GM12865 (cell line): ENCODE measurements around the gene SIK2.

Source experiments
- DNase-seq: peaks from one replicate; pipeline ENCODE4 v3.0.0; 2010; ENCODE audit warnings: low read depth
- H3K4me3 ChIP-seq: 2 replicates; pipeline ENCODE4 v1.5.1; 2011; ENCODE audit warnings: mild to moderate bottlenecking, low read depth, low read length, control low read depth
- TF ChIP-seq, protein P1 (sequence below): IDR thresholded peaks from 2 replicates; pipeline ENCODE4 v1.5.1; 2011; ENCODE audit warnings: low read length, control low read depth, low read depth, inconsistent platforms; ENCODE audit not compliant: insufficient read depth; ENCODE audit errors: missing control alignments

The SIK2 gene

DNA sequence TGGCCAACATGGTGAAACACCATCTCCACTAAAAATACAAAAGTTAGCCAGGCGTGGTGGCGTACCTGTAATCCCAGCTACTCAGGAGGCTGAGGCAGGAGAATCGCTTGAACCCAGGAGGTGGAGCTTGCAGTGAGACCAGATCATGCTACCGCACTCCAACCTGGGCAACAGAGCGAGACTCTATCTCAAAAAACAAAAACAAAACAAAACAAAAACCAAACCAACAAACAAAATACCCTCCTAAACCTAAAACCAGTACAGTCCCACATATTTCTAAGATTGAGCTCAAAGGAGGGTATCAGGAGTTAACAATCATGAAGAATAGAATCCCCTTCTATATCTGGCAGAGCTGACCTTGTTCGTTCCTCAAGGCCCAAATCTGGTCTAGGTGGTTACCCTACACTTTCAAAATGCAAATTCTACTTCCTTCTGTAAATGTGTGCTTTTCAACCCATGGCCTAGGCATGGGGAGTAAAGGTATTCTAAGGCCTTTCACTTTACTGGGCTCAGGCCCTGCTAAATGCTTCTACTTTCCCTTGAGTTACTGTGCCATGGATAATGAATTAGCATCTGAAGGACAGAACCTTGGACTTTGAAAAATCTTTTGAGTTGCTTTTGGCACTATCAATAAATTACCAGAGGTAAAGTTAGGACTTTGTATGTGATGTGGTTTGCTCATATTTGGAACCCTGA is 174.3 kb downstream of the SIK2 start:
- DNase-seq = peak; percentile 83
- peak overlapping the region; percentile 29; the same call in 1 of the 2 replicates for H3K4me3 ChIP-seq
- TF ChIP-seq, protein P1, sequence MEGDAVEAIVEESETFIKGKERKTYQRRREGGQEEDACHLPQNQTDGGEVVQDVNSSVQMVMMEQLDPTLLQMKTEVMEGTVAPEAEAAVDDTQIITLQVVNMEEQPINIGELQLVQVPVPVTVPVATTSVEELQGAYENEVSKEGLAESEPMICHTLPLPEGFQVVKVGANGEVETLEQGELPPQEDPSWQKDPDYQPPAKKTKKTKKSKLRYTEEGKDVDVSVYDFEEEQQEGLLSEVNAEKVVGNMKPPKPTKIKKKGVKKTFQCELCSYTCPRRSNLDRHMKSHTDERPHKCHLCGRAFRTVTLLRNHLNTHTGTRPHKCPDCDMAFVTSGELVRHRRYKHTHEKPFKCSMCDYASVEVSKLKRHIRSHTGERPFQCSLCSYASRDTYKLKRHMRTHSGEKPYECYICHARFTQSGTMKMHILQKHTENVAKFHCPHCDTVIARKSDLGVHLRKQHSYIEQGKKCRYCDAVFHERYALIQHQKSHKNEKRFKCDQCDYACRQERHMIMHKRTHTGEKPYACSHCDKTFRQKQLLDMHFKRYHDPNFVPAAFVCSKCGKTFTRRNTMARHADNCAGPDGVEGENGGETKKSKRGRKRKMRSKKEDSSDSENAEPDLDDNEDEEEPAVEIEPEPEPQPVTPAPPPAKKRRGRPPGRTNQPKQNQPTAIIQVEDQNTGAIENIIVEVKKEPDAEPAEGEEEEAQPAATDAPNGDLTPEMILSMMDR = no peak

DNA sequence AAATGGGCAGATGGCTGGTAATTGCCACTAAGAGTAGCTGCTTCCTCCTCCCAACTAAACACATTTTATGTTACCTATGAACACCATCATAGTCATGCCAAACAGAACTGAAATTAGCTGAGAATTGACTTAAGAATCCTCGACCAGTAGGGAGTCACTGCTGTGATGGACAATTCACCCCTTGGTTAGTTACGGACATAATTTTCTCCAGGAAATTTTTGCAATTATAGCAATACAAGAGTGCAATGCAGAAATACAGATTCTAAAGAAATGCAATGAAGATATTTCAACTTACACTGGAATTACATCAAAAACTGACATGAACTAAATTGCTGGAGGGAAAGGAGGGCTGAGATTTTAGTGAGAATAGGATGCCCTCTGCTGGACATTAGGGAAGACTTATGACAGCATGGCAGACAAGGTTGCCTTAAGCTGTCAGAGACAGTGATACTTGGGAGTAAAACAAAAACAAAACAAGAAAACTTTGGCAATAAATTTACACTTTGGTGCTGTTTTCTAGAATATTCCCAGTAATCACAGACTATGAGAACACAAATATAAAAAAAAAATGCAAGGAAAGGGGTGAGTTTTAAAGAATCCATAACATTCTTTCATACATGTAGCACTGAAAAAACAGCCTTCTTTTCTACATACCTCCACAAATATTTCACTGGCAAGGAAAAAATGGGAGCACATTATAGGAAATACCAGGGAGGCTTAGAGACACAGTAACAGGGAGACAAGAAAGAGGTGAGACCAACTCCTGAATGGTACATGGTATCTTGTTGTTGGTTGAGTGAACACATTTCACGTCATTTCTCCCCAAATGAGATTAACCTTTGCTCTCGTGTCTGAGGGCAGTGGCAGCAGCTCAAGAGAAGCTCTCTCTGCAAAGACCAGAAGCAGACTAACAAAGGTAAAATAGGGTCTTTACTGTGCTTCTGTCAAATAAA is 175.1 kb downstream of the SIK2 start:
- TF ChIP-seq, protein P1 = peak; percentile 71
- no peak overlapping the region for H3K4me3 ChIP-seq
- peak; percentile 77 for DNase-seq

DNA sequence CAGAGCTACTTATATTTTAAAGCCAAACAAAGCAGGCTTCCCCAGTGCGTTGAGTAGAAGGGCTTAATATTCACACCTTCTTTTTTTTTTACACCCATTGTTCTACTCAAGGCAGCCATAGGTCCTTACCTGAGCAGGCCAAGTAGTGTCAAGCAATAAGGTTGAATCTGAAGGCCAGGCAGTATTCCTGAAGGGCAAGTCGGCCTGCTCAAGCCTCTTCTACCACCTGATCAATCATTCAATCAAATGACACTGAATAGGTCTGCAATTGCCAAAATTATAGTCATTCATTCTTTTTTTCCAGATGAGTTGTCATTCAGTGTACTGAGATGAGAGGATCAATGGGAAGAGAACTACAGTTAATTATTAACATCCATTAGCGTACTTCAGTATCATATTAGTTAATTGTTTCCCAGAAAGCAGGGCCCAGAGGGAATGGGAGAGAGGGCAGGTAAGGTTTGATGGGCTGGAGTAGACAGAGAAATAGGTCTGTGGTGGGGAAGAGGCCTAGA is 175.9 kb downstream of the SIK2 start:
- no peak for DNase-seq
- no peak overlapping the region for H3K4me3 ChIP-seq
- TF ChIP-seq, protein P1 = no peak

DNA sequence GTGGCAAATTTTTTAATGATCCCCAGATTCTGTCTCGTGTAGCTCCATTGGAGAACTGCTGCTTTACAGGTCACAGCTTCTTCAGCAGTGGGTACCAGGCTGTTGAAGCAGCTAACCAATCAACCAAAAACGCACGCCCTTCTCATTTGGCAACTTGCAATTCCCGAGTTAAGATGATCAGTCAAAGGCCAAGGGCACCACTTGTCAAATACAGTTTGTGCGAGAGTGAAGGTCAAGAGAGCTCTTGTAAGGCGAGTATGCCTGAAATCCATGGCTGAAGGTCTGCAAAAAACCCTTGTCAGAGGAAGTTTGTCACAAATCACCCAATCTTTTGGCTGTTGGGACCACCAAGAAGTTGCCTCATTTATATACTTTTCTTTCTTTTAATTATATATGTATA is 176.9 kb downstream of the SIK2 start:
- TF ChIP-seq, protein P1 = no peak
- no peak for DNase-seq
- no peak overlapping the region for H3K4me3 ChIP-seq
